Adrenal gland (tissue), 5 donors: ENCODE data around the gene CR1L.

Experiments
- CTCF ChIP-seq, 6 experiments: fragments of 450-650 bp in 4 of 6; fragments of 200-600 bp in 2 of 6; sonication (generic) in 1 of 6; IDR thresholded peaks; 1 replicate in 5 of 6; 2 replicates in 1 of 6; pipeline versions ENCODE4 v1.5.1 to v1.8.0; 2016 to 2021; ENCODE audit warnings: antibody characterized with exemption in 6 of 6, mild to moderate bottlenecking in 2 of 6, moderate library complexity in 1 of 6
- POLR2A ChIP-seq, 2 donors: fragments of 450-650 bp; IDR thresholded peaks; one replicate each; pipeline ENCODE4 v1.6.1; 2017; ENCODE audit warnings: antibody characterized with exemption in 2 of 2, mild to moderate bottlenecking in 2 of 2, moderate library complexity in 1 of 2
- donor health status: DM: no; HTN: no; CAD: no.

- TF ChIP-seq CTCF (IDR thresholded peaks at IDR 0.05), result no peak
- TF ChIP-seq POLR2A (IDR thresholded peaks at IDR 0.05), result no peak
Measured at GRCh38 chr1:207670997-207671396, 26.1 kb downstream of the CR1L start.
